ENCODE results near the gene IGBP1.

GRCh38 chrX:70129816-70130215 is 3.4 kb upstream of the IGBP1 start:
- TF ChIP-seq CTCF (IDR thresholded peaks at IDR 0.05 in 4 of 5, conservative IDR thresholded peaks at IDR 0.05 in 1 of 5), result no peak
- TF ChIP-seq POLR2A (IDR thresholded peaks at IDR 0.05), result no peak

Data from gastrocnemius medialis (tissue), 4 donors.